ENCODE data around the gene VTI1B.

The VTI1B gene

DNA sequence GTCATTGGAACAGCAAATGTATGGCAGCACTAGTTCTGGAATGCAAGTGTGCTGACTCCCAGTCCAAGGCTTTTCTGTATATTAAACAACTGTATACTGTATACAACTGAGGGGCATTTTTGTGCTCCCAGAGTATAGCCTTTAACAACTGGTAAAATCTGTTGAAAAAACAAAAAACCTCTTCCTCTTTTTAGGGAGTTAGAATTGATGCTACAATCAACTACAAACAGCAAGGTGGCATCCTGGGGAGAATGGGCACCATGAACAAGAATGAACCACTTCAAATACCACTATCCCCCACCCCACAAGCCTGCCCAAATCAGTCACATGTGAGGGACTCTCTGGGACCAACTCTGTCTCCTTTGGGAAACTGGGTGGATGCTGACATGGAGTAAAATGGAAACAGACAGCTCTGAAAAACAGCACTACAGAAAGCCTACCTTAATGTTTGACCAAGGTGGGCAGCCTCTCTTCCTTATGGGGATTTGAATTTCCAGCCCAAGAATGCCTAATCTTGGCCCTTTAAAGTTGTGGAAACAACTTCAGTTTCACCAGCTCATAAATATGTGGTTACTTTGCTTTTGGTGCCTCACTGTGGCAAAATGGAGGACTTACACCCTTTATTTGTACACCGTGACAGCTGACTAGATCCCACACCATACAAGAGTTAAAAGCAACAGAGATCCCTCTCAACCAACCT is 7.5 kb downstream of the VTI1B start:
- Histone ChIP-seq H3K27me3 (ENCODE audit: insufficient read depth, poor library complexity, severe bottlenecking) (no peaks in the 10 kb centered on the region), H3K4me3 (replicated peaks; ENCODE audit: insufficient read depth, low read length) (no peak overlapping the region), H3K27ac (replicated peaks) (no peak overlapping the region)
- DNase-seq (ENCODE audit: low read depth in 1 of 2, low spot score in 1 of 2): peak in 1 of 2 experiments; percentile 16
- peak; percentile 71 for TF ChIP-seq SPI1 (IDR thresholded peaks at IDR 0.05; ENCODE audit: borderline replicate concordance, low read depth)
- no peak for TF ChIP-seq POLR2AphosphoS5 (IDR thresholded peaks at IDR 0.05; ENCODE audit: low read depth)
- no peak for TF ChIP-seq GABPA (IDR thresholded peaks at IDR 0.05; ENCODE audit: low read depth)
- TF ChIP-seq, protein P1, sequence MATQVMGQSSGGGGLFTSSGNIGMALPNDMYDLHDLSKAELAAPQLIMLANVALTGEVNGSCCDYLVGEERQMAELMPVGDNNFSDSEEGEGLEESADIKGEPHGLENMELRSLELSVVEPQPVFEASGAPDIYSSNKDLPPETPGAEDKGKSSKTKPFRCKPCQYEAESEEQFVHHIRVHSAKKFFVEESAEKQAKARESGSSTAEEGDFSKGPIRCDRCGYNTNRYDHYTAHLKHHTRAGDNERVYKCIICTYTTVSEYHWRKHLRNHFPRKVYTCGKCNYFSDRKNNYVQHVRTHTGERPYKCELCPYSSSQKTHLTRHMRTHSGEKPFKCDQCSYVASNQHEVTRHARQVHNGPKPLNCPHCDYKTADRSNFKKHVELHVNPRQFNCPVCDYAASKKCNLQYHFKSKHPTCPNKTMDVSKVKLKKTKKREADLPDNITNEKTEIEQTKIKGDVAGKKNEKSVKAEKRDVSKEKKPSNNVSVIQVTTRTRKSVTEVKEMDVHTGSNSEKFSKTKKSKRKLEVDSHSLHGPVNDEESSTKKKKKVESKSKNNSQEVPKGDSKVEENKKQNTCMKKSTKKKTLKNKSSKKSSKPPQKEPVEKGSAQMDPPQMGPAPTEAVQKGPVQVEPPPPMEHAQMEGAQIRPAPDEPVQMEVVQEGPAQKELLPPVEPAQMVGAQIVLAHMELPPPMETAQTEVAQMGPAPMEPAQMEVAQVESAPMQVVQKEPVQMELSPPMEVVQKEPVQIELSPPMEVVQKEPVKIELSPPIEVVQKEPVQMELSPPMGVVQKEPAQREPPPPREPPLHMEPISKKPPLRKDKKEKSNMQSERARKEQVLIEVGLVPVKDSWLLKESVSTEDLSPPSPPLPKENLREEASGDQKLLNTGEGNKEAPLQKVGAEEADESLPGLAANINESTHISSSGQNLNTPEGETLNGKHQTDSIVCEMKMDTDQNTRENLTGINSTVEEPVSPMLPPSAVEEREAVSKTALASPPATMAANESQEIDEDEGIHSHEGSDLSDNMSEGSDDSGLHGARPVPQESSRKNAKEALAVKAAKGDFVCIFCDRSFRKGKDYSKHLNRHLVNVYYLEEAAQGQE (IDR thresholded peaks at IDR 0.05; ENCODE audit: insufficient replicate concordance, low read depth): no peak
- TF ChIP-seq, protein P2, sequence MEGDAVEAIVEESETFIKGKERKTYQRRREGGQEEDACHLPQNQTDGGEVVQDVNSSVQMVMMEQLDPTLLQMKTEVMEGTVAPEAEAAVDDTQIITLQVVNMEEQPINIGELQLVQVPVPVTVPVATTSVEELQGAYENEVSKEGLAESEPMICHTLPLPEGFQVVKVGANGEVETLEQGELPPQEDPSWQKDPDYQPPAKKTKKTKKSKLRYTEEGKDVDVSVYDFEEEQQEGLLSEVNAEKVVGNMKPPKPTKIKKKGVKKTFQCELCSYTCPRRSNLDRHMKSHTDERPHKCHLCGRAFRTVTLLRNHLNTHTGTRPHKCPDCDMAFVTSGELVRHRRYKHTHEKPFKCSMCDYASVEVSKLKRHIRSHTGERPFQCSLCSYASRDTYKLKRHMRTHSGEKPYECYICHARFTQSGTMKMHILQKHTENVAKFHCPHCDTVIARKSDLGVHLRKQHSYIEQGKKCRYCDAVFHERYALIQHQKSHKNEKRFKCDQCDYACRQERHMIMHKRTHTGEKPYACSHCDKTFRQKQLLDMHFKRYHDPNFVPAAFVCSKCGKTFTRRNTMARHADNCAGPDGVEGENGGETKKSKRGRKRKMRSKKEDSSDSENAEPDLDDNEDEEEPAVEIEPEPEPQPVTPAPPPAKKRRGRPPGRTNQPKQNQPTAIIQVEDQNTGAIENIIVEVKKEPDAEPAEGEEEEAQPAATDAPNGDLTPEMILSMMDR (IDR thresholded peaks at IDR 0.05; ENCODE audit: insufficient read depth, low read length): no peak

DNA sequence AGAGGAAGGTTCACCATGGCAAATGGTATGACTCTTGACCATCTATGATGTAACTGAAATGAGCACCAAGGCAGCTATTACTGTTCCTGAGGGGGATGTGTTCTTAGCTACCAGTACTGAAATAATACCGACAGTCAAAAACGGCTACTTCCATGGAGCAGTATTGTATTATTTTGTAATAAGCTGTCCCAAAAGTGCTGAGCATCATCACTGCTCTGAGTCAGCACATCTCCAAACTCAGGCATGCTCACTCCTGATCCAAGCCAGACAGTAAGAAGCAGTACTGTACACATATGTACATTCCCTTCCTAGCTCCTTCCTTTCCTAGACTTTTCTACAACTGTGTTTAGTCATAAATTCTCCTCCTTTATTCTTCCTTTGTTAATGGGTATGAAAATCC is 8.6 kb downstream of the VTI1B start:
- H3K4me3 ChIP-seq (replicated peaks; ENCODE audit: insufficient read depth, low read length): no peak overlapping the region
- H3K27me3 ChIP-seq (ENCODE audit: insufficient read depth, poor library complexity, severe bottlenecking): no peaks in the 10 kb centered on the region
- TF ChIP-seq, protein P1 (IDR thresholded peaks at IDR 0.05; ENCODE audit: insufficient replicate concordance, low read depth): no peak
- TF ChIP-seq POLR2AphosphoS5 (IDR thresholded peaks at IDR 0.05; ENCODE audit: low read depth) (no peak), SPI1 (IDR thresholded peaks at IDR 0.05; ENCODE audit: borderline replicate concordance, low read depth) (no peak)
- TF ChIP-seq, protein P2 (IDR thresholded peaks at IDR 0.05; ENCODE audit: insufficient read depth, low read length): no peak
- DNase-seq (ENCODE audit: low read depth in 1 of 2, low spot score in 1 of 2): no peak
- H3K27ac ChIP-seq (replicated peaks): no peak overlapping the region

DNA sequence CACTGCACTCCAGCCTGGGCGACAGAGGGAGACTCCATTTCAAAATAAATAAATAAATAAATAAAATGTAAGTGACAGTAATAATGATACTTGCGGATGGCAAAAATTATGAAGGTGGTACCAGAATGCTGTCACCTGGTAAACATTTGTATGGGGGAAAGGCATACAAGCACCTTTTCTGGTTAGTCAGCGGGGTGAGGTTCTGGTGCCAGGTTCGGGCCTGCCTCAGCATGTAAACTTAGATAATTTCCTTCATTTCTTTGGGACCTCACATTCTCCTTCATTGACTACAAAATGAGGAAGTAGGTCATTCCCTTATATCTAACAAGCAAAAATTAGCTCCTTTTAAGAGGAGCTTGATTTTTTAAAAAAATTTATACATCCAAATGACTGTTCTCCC is 10.8 kb downstream of the VTI1B start:
- H3K27me3 ChIP-seq (ENCODE audit: insufficient read depth, poor library complexity, severe bottlenecking): no peaks in the 10 kb centered on the region
- no peak for DNase-seq (ENCODE audit: low read depth in 1 of 2, low spot score in 1 of 2)
- H3K4me3 ChIP-seq (replicated peaks; ENCODE audit: insufficient read depth, low read length): no peak overlapping the region
- TF ChIP-seq, protein P1 (IDR thresholded peaks at IDR 0.05; ENCODE audit: insufficient replicate concordance, low read depth): no peak
- TF ChIP-seq, protein P2 (IDR thresholded peaks at IDR 0.05; ENCODE audit: insufficient read depth, low read length): no peak
- TF ChIP-seq POLR2AphosphoS5 (IDR thresholded peaks at IDR 0.05; ENCODE audit: low read depth): no peak
- TF ChIP-seq SPI1 (IDR thresholded peaks at IDR 0.05; ENCODE audit: borderline replicate concordance, low read depth): no peak
- H3K27ac ChIP-seq (replicated peaks): no peak overlapping the region
